SK-N-SH treated with all-trans-retinoic acid at 6 μM for 48 hours (cell line): ENCODE measurements around the gene ASPA.
"Not testable (repeated sequence)": the region's sequence is repeated elsewhere in the genome, so short reads cannot be mapped to it uniquely, and the experiment has no call there.

Experiments used
- ATAC-seq: fragments of 200-7000 bp; cut with Tn5 transposase; 3 replicates; pipeline ENCODE4 v1.9.1; 2020; ENCODE audit warnings: mild to moderate bottlenecking, moderate library complexity
- ARNTL ChIP-seq: fragments of 450-650 bp; formaldehyde crosslinking; IDR thresholded peaks from 2 replicates; pipeline ENCODE4 v1.5.0; 2020; ENCODE audit warnings: low read depth, mild to moderate bottlenecking, moderate library complexity, borderline replicate concordance
- BACH2 ChIP-seq: fragments of 250-450 bp; sonication (Bioruptor Pico); IDR thresholded peaks from 2 replicates; pipeline ENCODE4 v1.9.0; 2021; ENCODE audit warnings: mild to moderate bottlenecking, borderline replicate concordance
- CSDC2 ChIP-seq: fragments of 250-450 bp; sonication (Bioruptor Pico); IDR thresholded peaks from 2 replicates; pipeline ENCODE4 v1.5.0; 2020; ENCODE audit warnings: mild to moderate bottlenecking, moderate library complexity
- ESRRG ChIP-seq: fragments of 250-450 bp; sonication (Bioruptor Pico); IDR thresholded peaks from 2 replicates; pipeline ENCODE4 v1.6.1; 2021; ENCODE audit warnings: mild to moderate bottlenecking
- GLIS3 ChIP-seq: fragments of 250-450 bp; sonication (Bioruptor Pico); IDR thresholded peaks from 2 replicates; pipeline ENCODE4 v1.5.0; 2020; ENCODE audit warnings: mild to moderate bottlenecking, moderate library complexity
- ISL1 ChIP-seq: fragments of 250-450 bp; sonication (Bioruptor Pico); IDR thresholded peaks from 2 replicates; pipeline ENCODE4 v2.1.2; 2022; ENCODE audit warnings: mild to moderate bottlenecking, moderate library complexity
- OSR1 ChIP-seq: fragments of 250-450 bp; sonication (Bioruptor Pico); IDR thresholded peaks from 2 replicates; pipeline ENCODE4 v1.8.0; 2022; ENCODE audit warnings: moderate library complexity, mild to moderate bottlenecking, inconsistent platforms
- PPARA ChIP-seq: fragments of 250-450 bp; sonication (Bioruptor Pico); IDR thresholded peaks from 2 replicates; pipeline ENCODE4 v1.5.0; 2020; ENCODE audit warnings: mild to moderate bottlenecking, borderline replicate concordance
- RARB ChIP-seq: fragments of 250-450 bp; sonication (Bioruptor Pico); IDR thresholded peaks from 2 replicates; pipeline ENCODE4 v1.8.0; 2021; ENCODE audit warnings: mild to moderate bottlenecking, moderate library complexity
- SNAI2 ChIP-seq: fragments of 250-450 bp; sonication (Bioruptor Pico); IDR thresholded peaks from 2 replicates; pipeline ENCODE4 v1.5.0; 2020; ENCODE audit warnings: mild to moderate bottlenecking, moderate library complexity
- TCF4 ChIP-seq: fragments of 250-450 bp; sonication (Bioruptor Pico); IDR thresholded peaks from 2 replicates; pipeline ENCODE4 v1.8.0; 2021; ENCODE audit warnings: mild to moderate bottlenecking, moderate library complexity, borderline replicate concordance
- TOX ChIP-seq: fragments of 250-450 bp; sonication (Bioruptor Pico); IDR thresholded peaks from 2 replicates; pipeline ENCODE4 v1.8.0; 2021; ENCODE audit warnings: mild to moderate bottlenecking, moderate library complexity, borderline replicate concordance
- ZC3H10 ChIP-seq: fragments of 250-450 bp; sonication (Bioruptor Pico); IDR thresholded peaks from 2 replicates; pipeline ENCODE4 v1.5.1; 2021; ENCODE audit warnings: mild to moderate bottlenecking, moderate library complexity
- ZFP3 ChIP-seq: fragments of 250-450 bp; sonication (Bioruptor Pico); IDR thresholded peaks from 2 replicates; pipeline ENCODE4 v1.5.0; 2020; ENCODE audit warnings: mild to moderate bottlenecking, moderate library complexity
- ZFP30 ChIP-seq: fragments of 450-650 bp; formaldehyde crosslinking; IDR thresholded peaks from 2 replicates; pipeline ENCODE4 v1.5.0; 2022; ENCODE audit warnings: mild to moderate bottlenecking, moderate library complexity
- ZNF565 ChIP-seq: fragments of 450-650 bp; formaldehyde crosslinking; conservative IDR thresholded peaks from 2 replicates; pipeline ENCODE4 v1.5.0; 2020; ENCODE audit warnings: low read depth, mild to moderate bottlenecking, moderate library complexity
- ZNF70 ChIP-seq: fragments of 450-650 bp; formaldehyde crosslinking; IDR thresholded peaks from 2 replicates; pipeline ENCODE4 v1.5.0; 2020; ENCODE audit warnings: mild to moderate bottlenecking, moderate library complexity
- ZNF8 ChIP-seq: fragments of 450-650 bp; formaldehyde crosslinking; IDR thresholded peaks from 2 replicates; pipeline ENCODE4 v1.5.0; 2020; ENCODE audit warnings: mild to moderate bottlenecking, moderate library complexity
- TF ChIP-seq, protein P1 (sequence below): fragments of 250-450 bp; sonication (Bioruptor Pico); IDR thresholded peaks from 2 replicates; pipeline ENCODE4 v1.5.1; 2021; ENCODE audit warnings: mild to moderate bottlenecking, moderate library complexity
- TF ChIP-seq, protein P2 (sequence below): fragments of 250-450 bp; sonication (Bioruptor Pico); IDR thresholded peaks from 2 replicates; pipeline ENCODE4 v1.8.0; 2021; ENCODE audit warnings: low read depth, mild to moderate bottlenecking, moderate library complexity, borderline replicate concordance
- TF ChIP-seq, protein P3 (sequence below): fragments of 250-450 bp; sonication (Bioruptor Pico); IDR thresholded peaks from 2 replicates; pipeline ENCODE4 v1.5.0; 2020; ENCODE audit warnings: mild to moderate bottlenecking, moderate library complexity
- TF ChIP-seq, protein P4 (sequence below): fragments of 250-450 bp; sonication (Bioruptor Pico); IDR thresholded peaks from 2 replicates; pipeline ENCODE4 v1.5.1; 2020; ENCODE audit warnings: low read depth, mild to moderate bottlenecking, moderate library complexity

Gene ASPA

DNA sequence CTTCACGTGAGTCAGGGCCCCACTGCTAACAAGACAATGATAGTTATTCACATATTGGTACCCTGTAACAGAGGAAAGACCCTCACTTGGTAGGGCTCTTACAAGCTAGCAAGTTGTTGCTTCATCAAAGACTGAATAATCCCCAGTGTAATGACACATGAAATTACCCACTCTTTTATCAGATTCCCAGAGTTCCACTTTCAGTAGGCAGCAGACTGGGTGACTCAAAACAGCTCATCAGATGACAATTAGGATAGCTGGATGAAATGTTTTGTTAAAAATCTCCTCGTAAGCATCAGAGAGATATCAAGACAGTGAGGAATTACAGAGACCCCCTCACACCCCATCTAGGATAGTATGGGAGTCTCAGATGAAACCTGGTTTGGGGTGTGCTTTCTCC lies 35.3 kb upstream of the ASPA start:
- no peak for ATAC-seq
- TF ChIP-seq ESRRG: no peak
- TF ChIP-seq, protein P1, sequence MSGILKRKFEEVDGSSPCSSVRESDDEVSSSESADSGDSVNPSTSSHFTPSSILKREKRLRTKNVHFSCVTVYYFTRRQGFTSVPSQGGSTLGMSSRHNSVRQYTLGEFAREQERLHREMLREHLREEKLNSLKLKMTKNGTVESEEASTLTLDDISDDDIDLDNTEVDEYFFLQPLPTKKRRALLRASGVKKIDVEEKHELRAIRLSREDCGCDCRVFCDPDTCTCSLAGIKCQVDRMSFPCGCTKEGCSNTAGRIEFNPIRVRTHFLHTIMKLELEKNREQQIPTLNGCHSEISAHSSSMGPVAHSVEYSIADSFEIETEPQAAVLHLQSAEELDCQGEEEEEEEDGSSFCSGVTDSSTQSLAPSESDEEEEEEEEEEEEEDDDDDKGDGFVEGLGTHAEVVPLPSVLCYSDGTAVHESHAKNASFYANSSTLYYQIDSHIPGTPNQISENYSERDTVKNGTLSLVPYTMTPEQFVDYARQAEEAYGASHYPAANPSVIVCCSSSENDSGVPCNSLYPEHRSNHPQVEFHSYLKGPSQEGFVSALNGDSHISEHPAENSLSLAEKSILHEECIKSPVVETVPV (CRISPR knock-in tag): no peak
- no peak for TF ChIP-seq CSDC2 (CRISPR knock-in tag)

DNA sequence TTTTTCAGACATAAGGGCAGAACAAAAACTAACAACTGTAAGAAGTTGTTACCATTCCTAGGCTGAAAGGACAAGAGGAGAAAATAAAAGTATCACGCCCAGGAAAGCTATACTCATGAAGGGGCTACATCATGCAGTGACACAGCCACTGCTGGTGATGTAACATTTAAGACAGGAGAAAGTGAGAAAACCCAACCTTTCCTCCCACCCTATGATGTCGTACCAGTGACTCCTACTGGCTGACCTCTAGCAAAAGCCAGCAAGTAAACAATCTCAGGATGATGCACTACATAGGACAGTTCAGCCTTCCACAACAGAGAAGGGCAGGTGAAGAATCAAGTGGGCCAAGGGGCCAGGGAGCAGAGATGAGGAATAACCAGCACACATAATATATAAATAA lies 28.2 kb upstream of the ASPA start:
- no peak; the same call in 2 of the 3 replicates for ATAC-seq
- TF ChIP-seq ZFP3 (CRISPR knock-in tag): no peak
- TF ChIP-seq TCF4 (CRISPR knock-in tag): no peak
- no peak for TF ChIP-seq ZNF565 (CRISPR knock-in tag)
- no peak for TF ChIP-seq ZNF70 (CRISPR knock-in tag)
- no peak for TF ChIP-seq OSR1 (CRISPR knock-in tag)
- TF ChIP-seq, protein P2, sequence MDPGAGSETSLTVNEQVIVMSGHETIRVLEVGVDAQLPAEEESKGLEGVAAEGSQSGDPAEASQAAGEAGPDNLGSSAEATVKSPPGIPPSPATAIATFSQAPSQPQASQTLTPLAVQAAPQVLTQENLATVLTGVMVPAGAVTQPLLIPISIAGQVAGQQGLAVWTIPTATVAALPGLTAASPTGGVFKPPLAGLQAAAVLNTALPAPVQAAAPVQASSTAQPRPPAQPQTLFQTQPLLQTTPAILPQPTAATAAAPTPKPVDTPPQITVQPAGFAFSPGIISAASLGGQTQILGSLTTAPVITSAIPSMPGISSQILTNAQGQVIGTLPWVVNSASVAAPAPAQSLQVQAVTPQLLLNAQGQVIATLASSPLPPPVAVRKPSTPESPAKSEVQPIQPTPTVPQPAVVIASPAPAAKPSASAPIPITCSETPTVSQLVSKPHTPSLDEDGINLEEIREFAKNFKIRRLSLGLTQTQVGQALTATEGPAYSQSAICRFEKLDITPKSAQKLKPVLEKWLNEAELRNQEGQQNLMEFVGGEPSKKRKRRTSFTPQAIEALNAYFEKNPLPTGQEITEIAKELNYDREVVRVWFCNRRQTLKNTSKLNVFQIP (CRISPR knock-in tag): no peak
- TF ChIP-seq ARNTL (CRISPR knock-in tag): no peak
- TF ChIP-seq, protein P3, sequence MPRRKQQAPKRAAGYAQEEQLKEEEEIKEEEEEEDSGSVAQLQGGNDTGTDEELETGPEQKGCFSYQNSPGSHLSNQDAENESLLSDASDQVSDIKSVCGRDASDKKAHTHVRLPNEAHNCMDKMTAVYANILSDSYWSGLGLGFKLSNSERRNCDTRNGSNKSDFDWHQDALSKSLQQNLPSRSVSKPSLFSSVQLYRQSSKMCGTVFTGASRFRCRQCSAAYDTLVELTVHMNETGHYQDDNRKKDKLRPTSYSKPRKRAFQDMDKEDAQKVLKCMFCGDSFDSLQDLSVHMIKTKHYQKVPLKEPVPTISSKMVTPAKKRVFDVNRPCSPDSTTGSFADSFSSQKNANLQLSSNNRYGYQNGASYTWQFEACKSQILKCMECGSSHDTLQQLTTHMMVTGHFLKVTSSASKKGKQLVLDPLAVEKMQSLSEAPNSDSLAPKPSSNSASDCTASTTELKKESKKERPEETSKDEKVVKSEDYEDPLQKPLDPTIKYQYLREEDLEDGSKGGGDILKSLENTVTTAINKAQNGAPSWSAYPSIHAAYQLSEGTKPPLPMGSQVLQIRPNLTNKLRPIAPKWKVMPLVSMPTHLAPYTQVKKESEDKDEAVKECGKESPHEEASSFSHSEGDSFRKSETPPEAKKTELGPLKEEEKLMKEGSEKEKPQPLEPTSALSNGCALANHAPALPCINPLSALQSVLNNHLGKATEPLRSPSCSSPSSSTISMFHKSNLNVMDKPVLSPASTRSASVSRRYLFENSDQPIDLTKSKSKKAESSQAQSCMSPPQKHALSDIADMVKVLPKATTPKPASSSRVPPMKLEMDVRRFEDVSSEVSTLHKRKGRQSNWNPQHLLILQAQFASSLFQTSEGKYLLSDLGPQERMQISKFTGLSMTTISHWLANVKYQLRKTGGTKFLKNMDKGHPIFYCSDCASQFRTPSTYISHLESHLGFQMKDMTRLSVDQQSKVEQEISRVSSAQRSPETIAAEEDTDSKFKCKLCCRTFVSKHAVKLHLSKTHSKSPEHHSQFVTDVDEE: no peak
- TF ChIP-seq GLIS3: no peak
- TF ChIP-seq SNAI2 (CRISPR knock-in tag): no peak
- no peak for TF ChIP-seq ISL1 (CRISPR knock-in tag)

DNA sequence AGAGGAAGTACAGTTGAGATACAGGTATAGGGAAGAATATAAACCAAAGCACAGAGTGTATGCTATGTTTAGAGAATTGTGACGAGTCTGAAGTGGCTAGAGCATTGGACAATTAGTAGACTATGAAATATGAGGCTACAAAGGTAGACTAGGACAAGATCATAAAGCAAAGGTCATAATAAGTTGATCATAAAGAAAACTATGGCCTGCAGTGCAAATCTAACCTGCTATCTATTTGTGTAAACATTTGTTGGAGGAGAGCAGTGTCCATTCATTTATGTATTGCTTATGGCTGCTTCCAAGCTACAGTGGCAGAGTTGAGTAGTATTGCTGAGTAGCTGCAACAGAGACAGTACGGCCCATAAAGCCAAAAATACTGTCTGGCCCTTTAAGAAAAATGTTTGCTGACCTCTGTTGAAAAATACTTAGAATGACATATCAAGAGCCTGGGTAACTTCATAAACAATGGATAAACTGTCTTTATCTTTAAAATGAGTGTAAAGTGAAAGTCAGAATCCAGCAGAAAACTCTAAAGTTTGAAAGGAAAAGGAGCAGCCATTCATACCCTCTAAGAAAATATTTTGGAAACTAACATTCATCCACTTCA lies 27.6 kb upstream of the ASPA start:
- ATAC-seq: peak; percentile 41; the same call in 2 of the 3 replicates
- TF ChIP-seq ZNF8 (no peak), PPARA (CRISPR knock-in tag) (no peak), SNAI2 (CRISPR knock-in tag) (no peak), ZFP30 (CRISPR knock-in tag) (no peak), ZNF565 (CRISPR knock-in tag) (no peak), GLIS3 (no peak), TOX (CRISPR knock-in tag) (no peak), OSR1 (CRISPR knock-in tag) (no peak), TCF4 (CRISPR knock-in tag) (no peak), RARB (CRISPR knock-in tag) (no peak), ZC3H10 (CRISPR knock-in tag) (no peak), ZNF70 (CRISPR knock-in tag) (no peak), BACH2 (CRISPR knock-in tag) (no peak), ZFP3 (CRISPR knock-in tag) (no peak), ISL1 (CRISPR knock-in tag) (no peak)
- TF ChIP-seq, protein P1 (CRISPR knock-in tag): no peak
- TF ChIP-seq, protein P2 (CRISPR knock-in tag): no peak
- TF ChIP-seq, protein P3: no peak
- TF ChIP-seq, protein P4, sequence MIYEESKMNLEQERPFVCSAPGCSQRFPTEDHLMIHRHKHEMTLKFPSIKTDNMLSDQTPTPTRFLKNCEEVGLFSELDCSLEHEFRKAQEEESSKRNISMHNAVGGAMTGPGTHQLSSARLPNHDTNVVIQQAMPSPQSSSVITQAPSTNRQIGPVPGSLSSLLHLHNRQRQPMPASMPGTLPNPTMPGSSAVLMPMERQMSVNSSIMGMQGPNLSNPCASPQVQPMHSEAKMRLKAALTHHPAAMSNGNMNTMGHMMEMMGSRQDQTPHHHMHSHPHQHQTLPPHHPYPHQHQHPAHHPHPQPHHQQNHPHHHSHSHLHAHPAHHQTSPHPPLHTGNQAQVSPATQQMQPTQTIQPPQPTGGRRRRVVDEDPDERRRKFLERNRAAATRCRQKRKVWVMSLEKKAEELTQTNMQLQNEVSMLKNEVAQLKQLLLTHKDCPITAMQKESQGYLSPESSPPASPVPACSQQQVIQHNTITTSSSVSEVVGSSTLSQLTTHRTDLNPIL (CRISPR knock-in tag): no peak
- TF ChIP-seq, all 23 proteins: peak for 0

DNA sequence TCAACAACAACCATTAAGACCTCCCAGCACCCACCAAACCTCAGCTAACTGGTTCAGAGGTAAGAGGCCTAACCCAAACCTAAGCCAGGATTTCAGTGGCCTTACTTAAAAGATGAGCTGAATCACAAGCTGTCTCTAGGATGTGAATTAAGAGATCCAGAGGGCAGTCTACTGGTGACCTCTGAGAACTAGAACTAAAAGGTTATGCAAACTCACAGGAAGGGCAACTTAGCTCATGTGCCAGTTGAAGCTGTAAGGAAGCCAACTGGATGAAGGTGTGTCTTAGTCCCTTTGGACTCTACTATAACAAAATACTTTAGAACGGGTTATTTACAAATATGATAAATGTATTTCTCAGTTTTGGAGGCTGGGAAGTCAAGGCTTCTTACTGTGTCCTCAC lies 9.4 kb upstream of the ASPA start:
- not testable (repeated sequence) for ATAC-seq
